ENCODE measurements around the gene GNB2. TPM values are rescaled to one million over a fixed set of nuclear protein-coding genes. Genes with fewer than 3 reads are reported as not detected.

GNB2 gene
- total RNA-seq, 2 experiments from 2014 or later, result 221 TPM

DNA sequence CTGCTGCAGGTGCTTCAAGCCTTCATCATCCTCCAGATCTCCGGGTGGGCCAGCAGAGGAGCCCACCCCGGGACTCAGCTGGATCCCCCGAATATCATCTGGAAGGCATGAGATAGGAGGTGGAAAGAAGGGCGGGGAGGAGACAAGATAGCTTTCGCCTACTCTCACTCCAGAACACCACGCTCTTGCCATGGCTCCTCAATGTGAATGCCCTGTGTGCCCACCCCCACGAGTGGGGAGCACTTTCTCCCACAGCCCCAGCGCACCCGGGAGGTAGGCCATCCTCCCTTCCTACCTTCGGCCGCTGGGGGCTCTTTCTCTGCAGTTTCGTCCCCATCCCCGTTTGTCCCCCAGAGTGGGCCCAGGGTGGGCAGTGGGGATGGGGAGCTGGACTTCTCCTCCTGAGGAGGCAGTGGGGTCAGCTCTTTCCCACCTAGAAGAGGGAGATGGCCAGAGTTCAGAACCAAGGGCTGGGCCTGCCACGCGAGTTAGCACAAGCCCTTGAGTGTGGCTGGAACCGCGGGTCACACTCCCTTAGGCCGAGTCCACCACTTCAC lies 11.6 kb downstream of the GNB2 start:
- intact Hi-C loops (cut with micrococcal nuclease), result no loop called here
- H3K27me3 Mint-ChIP-seq (ENCODE audit: low read depth), result no peaks in the 10 kb centered on the region
- no peak overlapping the region for H3K4me3 Mint-ChIP-seq
- DNase-seq, result no peak
- peaks cover 10% of the 10 kb centered on the region for H3K36me3 Mint-ChIP-seq (ENCODE audit: low read depth)
- CTCF ChIA-PET, result interaction anchor here (0.7 to 3.0 kb wide), 2 partner anchors 7 to 20 kb away, joined by 4 to 17 read pairs; partner anchors contain the start of genes GIGYF1 and POP7
- H3K27ac Mint-ChIP-seq, result peak overlapping the region; percentile 46
- peaks cover 24% of the 10 kb centered on the region for H3K4me1 Mint-ChIP-seq (ENCODE audit: low read depth)
- no peaks in the 10 kb centered on the region for H3K9me3 Mint-ChIP-seq

DNA sequence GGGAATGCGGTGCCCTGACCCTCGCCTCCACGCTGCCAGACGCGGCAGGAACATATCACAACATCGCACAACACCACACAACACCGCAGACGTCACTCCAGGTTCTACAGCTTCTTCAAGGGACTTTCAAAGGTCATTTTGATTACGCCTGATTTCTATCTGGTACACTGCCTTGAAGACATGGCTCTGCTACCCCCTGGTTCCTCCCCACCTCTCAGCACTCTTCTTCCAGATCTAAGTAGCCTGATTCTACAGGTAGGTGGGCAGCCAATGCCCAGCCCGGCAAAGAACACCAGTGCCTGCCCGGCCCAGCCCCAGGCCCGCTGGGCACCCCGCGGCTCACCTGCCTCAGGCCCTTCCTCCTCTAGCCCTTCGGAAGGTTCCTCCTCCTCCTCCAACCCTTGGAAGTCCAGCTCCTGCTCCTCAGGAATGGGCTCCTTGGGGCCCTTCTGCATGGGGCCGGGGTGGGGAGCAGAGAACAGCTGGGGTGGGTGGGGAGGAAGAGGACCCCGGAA lies 12.1 kb downstream of the GNB2 start:
- no peaks in the 10 kb centered on the region for H3K9me3 Mint-ChIP-seq

DNA sequence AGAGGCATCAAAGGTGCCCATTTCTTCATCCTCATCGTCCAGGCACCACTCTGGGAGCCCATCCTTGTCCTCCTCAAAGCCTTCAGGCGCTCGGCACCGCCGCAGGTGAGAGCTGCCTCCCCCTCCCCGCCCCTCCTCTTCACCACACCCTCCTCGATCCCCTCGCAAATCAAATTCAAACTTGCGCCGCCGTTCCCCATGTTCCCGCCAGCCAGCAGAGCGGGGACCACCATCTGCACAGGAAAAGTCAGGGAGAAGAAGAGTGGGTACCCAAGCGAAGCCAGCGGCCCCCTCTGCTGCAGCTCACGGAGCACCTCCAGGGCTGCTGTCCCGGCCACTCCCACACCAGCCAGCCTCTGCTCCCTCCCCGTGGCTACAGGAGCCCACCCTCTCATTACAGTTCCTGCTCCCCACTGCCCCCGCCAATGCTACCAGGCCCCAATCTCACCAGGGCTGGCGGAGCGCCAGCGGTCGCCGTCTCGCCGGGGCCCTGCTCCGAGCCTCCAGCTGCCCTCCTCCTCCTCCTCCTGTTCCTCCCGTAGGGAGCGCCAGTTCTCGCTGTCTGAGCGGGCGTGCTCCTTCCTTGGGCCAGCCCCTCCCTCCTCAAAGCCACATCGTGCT lies 12.8 kb downstream of the GNB2 start:
- peaks cover 25% of the 10 kb centered on the region for H3K4me1 Mint-ChIP-seq (ENCODE audit: low read depth)
- H3K36me3 Mint-ChIP-seq (ENCODE audit: low read depth), result peaks cover 10% of the 10 kb centered on the region
- H3K27ac Mint-ChIP-seq, result no peak overlapping the region
- no peak overlapping the region for H3K4me3 Mint-ChIP-seq
- H3K27me3 Mint-ChIP-seq (ENCODE audit: low read depth), result no peaks in the 10 kb centered on the region
- CTCF ChIA-PET, result interaction anchor here (1.4 kb wide), 1 partner anchor 54 kb away, joined by 4 read pairs; no protein-coding TSS in a partner anchor
- H3K9me3 Mint-ChIP-seq, result no peaks in the 10 kb centered on the region
- no peak for DNase-seq
- intact Hi-C loops (cut with micrococcal nuclease), result no loop called here

More for the DNA sequence above, 12.1 kb downstream of the GNB2 start:
- Mint-ChIP-seq H3K4me1 (ENCODE audit: low read depth) (peaks cover 24% of the 10 kb centered on the region), H3K27ac (peak overlapping the region; percentile 46), H3K36me3 (ENCODE audit: low read depth) (peaks cover 10% of the 10 kb centered on the region), H3K27me3 (ENCODE audit: low read depth) (no peaks in the 10 kb centered on the region), H3K4me3 (no peak overlapping the region)
- intact Hi-C loops (cut with micrococcal nuclease), result no loop called here
- CTCF ChIA-PET, result interaction anchor here (1.4 kb wide), 1 partner anchor 53 kb away, joined by 4 read pairs; no protein-coding TSS in a partner anchor
- DNase-seq, result no peak

DNA sequence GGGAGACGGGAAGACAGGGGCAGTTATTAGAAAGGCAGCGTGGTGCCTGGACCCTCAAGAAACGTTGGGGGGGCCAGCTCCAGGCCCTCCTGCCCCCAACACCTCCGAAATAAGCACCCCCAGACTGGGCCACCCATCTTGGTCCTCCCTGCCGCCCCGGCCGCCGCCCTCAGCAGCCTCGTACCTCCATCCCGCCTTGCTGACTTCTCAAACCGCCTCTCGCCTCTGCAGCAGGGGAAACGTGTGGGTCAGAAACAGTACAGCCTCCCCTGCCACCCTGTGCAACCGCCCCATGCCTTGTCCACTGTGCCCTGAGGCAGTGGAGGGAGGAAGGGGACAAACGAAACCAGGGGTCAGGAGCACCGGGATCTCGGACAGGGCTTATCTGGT lies 13.3 kb downstream of the GNB2 start:
- Mint-ChIP-seq H3K9me3 (no peaks in the 10 kb centered on the region), H3K36me3 (ENCODE audit: low read depth) (peaks cover 10% of the 10 kb centered on the region), H3K27me3 (ENCODE audit: low read depth) (no peaks in the 10 kb centered on the region), H3K4me3 (no peak overlapping the region), H3K4me1 (ENCODE audit: low read depth) (peaks cover 25% of the 10 kb centered on the region), H3K27ac (no peak overlapping the region)
- intact Hi-C loops (cut with micrococcal nuclease), result no loop called here
- DNase-seq, result no peak
- CTCF ChIA-PET, result interaction anchor here (1.4 kb wide), 1 partner anchor 54 kb away, joined by 4 read pairs; no protein-coding TSS in a partner anchor

DNA sequence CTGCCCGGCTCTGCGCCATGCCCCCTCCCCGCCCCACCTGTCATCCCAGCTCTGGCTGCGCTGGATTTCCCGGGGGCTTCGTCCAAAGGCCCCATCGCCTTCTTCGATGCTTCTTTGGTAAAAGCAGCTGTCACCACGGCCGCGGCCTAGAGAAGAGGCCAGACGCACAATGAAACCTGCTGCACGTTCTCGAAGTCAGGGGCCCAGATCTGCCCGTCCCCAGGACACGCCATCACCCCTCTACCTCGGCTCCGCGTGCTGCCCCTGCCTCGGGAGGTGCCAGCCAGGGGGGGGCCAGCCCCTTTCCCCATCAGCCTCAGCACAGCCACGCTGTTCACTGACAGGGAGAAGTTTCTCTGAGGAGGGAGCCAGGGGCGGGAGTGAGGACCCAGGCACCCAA lies 13.7 kb downstream of the GNB2 start:
- Mint-ChIP-seq H3K9me3 (no peaks in the 10 kb centered on the region), H3K36me3 (ENCODE audit: low read depth) (peaks cover 11% of the 10 kb centered on the region), H3K27me3 (ENCODE audit: low read depth) (no peaks in the 10 kb centered on the region), H3K4me1 (ENCODE audit: low read depth) (peaks cover 29% of the 10 kb centered on the region), H3K4me3 (no peak overlapping the region), H3K27ac (no peak overlapping the region)
- intact Hi-C loops (cut with micrococcal nuclease), result no loop called here
- DNase-seq, result no peak
- CTCF ChIA-PET, result interaction anchor here (1.4 kb wide), 1 partner anchor 55 kb away, joined by 4 read pairs; no protein-coding TSS in a partner anchor

DNA sequence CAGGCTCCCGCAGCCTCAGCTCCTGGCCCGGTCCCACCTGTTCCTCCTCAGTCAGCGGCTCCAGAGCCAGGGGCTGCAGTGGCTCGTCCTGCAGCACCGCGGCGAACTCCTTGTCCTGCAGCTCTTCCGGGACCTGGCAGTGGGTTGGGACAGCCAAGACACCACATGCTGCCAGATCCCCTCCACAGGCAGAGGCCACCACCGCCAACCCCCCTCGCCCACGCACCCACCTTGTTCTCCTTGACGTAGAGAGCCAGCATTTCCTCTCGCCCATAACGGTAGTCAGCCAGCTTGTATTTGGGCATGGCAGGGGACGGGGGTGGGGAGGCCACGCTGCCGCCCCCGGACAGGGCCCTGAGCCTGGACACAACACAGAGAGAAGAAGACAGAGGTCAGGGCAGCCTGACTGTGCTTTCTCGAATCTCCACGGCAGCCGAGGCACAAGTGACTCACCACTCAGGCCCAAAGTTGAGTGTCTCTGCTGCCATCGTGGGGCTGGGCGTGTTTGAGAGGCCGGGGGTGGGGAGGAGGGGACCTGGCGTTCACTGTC lies 14.3 kb downstream of the GNB2 start:
- Mint-ChIP-seq H3K4me3 (no peak overlapping the region), H3K36me3 (ENCODE audit: low read depth) (peaks cover 13% of the 10 kb centered on the region), H3K27ac (no peak overlapping the region), H3K27me3 (ENCODE audit: low read depth) (no peaks in the 10 kb centered on the region), H3K9me3 (no peaks in the 10 kb centered on the region), H3K4me1 (ENCODE audit: low read depth) (peaks cover 35% of the 10 kb centered on the region)
- DNase-seq, result no peak
- intact Hi-C loops (cut with micrococcal nuclease), result no loop called here
- CTCF ChIA-PET, result interaction anchor here (0.6 kb wide), 1 partner anchor 251 kb away, joined by 5 read pairs; the partner anchor contains the start of gene PPP1R35

DNA sequence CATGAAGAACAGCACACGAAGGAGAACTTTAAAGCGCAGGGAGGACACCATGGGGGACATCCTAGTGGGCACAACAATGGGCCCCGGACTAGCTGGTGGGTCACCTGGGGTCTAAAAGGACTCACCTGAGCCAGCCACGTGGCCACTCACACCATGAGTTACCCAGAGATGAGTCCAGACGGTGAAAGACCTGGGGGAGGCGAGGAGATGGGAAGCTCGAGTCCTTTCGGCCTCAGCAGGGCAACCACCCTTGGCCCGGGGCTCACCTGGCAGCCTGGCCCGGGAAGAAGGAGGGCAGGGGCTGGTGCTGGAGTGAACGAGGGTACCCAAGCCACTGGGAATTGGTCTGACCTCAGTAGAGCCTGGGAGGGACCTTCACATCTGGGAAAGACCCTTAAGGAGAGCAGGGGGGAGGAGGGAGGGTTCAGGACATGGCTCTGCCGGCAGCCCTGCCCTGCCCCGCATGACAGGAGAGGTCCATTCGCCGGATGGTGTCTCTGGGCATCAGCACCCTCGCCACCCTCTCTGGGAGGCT lies 14.9 kb downstream of the GNB2 start:
- H3K4me1 Mint-ChIP-seq (ENCODE audit: low read depth), result peaks cover 40% of the 10 kb centered on the region
- DNase-seq, result no peak
- H3K27ac Mint-ChIP-seq, result peak overlapping the region; percentile 15
- no peaks in the 10 kb centered on the region for H3K27me3 Mint-ChIP-seq (ENCODE audit: low read depth)
- CTCF ChIA-PET, result interaction anchor here (0.6 to 9.4 kb wide), 3 partner anchors 7 to 252 kb away, joined by 3 to 122 read pairs (median 5); partner anchors contain the start of genes POP7 and PPP1R35
- H3K4me3 Mint-ChIP-seq, result no peak overlapping the region
- intact Hi-C loops (cut with micrococcal nuclease), result no loop called here
- H3K36me3 Mint-ChIP-seq (ENCODE audit: low read depth), result peaks cover 16% of the 10 kb centered on the region
- H3K9me3 Mint-ChIP-seq, result no peaks in the 10 kb centered on the region

DNA sequence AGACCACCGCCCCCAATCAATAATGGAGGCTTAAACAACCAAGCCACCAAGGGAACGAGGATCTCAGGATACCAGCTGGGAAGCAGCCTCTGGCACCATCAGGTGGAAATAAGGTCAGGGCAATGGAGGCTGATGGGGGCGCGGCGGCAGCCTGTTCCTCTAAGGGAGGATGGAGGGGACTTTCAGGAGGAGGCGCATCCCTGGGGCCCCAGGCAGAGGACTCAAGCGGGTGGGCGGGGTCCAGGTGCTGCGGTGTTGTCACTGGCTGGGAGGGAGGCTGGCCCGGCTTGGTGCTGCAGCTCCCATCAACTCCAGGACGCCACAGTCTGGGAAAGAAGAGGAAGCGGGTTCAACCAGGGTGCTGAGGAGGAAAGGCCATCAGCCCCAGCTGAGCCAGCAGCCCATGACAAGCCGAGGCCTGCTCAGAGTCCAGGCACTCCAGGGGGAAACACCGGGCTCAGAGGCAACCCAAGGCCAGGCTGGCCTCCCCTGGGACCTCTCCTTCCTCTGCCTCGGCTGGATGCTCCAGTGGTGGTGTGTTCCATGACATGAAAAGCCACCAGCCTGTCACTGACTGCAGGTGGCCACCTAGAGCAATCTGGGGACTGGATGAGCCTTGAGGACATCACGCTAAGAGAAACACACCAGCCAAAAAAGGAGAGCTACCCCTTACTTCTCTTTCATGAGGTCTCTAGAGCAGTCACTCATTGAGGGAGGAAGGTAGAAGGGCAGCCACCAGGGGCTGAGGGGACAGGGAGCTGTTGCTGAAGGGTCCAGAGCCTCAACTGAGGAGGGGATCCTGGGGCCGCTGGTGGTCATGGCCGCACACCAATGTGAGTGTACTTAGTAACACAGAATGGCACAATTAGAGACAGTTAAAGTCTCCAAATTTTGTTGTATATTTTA lies 15.9 kb downstream of the GNB2 start:
- H3K36me3 Mint-ChIP-seq (ENCODE audit: low read depth), result peaks cover 16% of the 10 kb centered on the region
- CTCF ChIA-PET, result interaction anchor here (0.6 to 9.4 kb wide), 8 partner anchors 8 to 104 kb away, joined by 3 to 122 read pairs (median 13); partner anchors contain the start of genes FBXO24, LRCH4, MOSPD3 and POP7
- no peak for DNase-seq
- no peaks in the 10 kb centered on the region for H3K9me3 Mint-ChIP-seq
- H3K4me3 Mint-ChIP-seq, result no peak overlapping the region
- intact Hi-C loops (cut with micrococcal nuclease), result loop anchor here (5.0 kb wide), 2 partner anchors 163 to 212 kb away; partner anchors contain the start of genes SLC12A9 and TSC22D4
- H3K4me1 Mint-ChIP-seq (ENCODE audit: low read depth), result peaks cover 40% of the 10 kb centered on the region
- no peak overlapping the region for H3K27ac Mint-ChIP-seq
- H3K27me3 Mint-ChIP-seq (ENCODE audit: low read depth), result no peaks in the 10 kb centered on the region

DNA sequence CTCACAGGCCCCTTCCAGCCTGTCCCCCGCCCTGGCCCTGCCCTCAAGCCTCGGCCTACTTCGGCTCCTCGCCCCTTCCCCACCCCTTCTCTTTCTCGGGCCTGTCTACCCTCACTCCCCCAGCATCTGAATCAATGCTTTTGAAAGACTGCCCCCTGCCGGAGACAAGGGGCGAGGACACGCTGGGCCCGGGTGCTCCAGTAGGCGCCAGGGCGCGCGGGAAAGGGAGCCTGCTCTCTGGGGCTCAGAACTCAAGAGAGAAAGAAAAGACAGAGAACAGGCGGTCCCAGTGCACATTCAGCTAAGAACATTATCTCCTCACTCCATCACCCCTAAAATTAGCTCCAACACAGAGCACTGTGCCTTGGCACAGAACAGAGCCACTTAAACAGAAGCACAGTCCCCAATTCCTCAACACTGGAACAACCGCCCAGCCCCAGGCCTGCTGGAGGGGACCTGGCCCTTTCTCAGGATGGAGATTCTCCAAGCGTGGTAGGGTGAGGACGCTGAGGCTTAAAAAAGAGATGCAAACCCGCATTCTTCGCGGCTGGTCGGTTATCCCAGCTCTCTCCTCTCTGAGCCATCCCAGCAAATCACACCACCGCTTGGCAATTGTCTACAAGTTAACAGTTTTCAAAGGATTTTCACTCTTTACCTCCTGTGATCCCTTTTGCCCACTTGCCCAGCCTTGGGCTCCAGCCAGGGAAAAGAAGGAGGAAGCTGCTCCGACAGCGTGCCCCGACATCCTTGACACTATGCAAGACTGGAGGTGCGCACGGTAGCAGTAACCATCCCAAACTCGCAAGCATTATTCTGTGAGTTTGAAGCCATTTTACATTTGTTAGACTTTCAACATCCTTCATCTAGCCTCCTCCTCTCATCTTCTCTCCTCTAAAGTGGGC lies 18.4 kb downstream of the GNB2 start:
- H3K27ac Mint-ChIP-seq, result no peak overlapping the region
- CTCF ChIA-PET, result interaction anchor here (0.6 to 9.4 kb wide), 33 partner anchors 8 to 262 kb away, joined by 3 to 122 read pairs (median 5); partner anchors contain the start of genes FBXO24, GNB2, LRCH4 and MEPCE
- no peaks in the 10 kb centered on the region for H3K27me3 Mint-ChIP-seq (ENCODE audit: low read depth)
- peak overlapping the region; percentile 98 for H3K4me3 Mint-ChIP-seq
- H3K36me3 Mint-ChIP-seq (ENCODE audit: low read depth), result peaks cover 11% of the 10 kb centered on the region
- intact Hi-C loops (cut with micrococcal nuclease), result loop anchor here (1.0 to 5.0 kb wide), 7 partner anchors 16 to 215 kb away; partner anchors contain the start of genes FBXO24, LRCH4, SLC12A9 and TSC22D4
- H3K4me1 Mint-ChIP-seq (ENCODE audit: low read depth), result peaks cover 53% of the 10 kb centered on the region
- no peaks in the 10 kb centered on the region for H3K9me3 Mint-ChIP-seq
- peak; percentile 91 for DNase-seq

DNA sequence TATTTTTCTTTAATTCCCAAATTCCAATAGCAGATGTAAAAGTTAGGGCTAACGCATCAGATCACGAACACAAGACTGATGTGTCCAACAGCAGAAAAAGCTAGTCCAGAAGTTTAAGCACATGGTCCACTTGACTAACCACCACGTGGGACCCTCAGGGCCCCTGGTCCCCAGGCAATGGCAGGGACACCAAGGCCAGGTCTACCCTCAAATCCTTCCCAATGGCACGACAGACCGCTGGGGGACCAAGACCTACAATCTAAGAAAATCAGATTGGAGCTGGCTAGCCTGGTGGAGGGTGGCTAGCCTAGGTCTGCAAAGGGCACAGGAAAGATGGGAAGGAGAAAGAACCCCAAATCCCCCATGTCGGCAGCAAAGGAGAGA lies 19.0 kb downstream of the GNB2 start:
- Mint-ChIP-seq H3K4me1 (ENCODE audit: low read depth) (peaks cover 53% of the 10 kb centered on the region), H3K36me3 (ENCODE audit: low read depth) (peaks cover 11% of the 10 kb centered on the region), H3K9me3 (no peaks in the 10 kb centered on the region), H3K4me3 (peak overlapping the region; percentile 98), H3K27me3 (ENCODE audit: low read depth) (no peaks in the 10 kb centered on the region), H3K27ac (peak overlapping the region; percentile 90)
- CTCF ChIA-PET, result interaction anchor here (0.6 to 9.4 kb wide), 24 partner anchors 9 to 212 kb away, joined by 3 to 122 read pairs (median 8); partner anchors contain the start of genes FBXO24, GNB2, LRCH4 and MOSPD3
- no peak for DNase-seq
- intact Hi-C loops (cut with micrococcal nuclease), result loop anchor here (5.0 kb wide), 2 partner anchors 160 to 215 kb away; partner anchors contain the start of genes SLC12A9 and TSC22D4

All from activated naive CD4-positive, alpha-beta T cell treated with anti-CD3 and anti-CD28 coated beads for 36 hours (primary cell).